CD4-positive, alpha-beta T cell treated with Interleukin-2 at 100 ng/mL for 4 hours (primary cell): Measurements from ENCODE around the gene COL1A1.

Source experiments
- DNase-seq: peaks from one replicate; pipeline ENCODE4 v3.0.0-alpha.2; 2020; ENCODE audit warnings: low spot score

Gene COL1A1

DNA sequence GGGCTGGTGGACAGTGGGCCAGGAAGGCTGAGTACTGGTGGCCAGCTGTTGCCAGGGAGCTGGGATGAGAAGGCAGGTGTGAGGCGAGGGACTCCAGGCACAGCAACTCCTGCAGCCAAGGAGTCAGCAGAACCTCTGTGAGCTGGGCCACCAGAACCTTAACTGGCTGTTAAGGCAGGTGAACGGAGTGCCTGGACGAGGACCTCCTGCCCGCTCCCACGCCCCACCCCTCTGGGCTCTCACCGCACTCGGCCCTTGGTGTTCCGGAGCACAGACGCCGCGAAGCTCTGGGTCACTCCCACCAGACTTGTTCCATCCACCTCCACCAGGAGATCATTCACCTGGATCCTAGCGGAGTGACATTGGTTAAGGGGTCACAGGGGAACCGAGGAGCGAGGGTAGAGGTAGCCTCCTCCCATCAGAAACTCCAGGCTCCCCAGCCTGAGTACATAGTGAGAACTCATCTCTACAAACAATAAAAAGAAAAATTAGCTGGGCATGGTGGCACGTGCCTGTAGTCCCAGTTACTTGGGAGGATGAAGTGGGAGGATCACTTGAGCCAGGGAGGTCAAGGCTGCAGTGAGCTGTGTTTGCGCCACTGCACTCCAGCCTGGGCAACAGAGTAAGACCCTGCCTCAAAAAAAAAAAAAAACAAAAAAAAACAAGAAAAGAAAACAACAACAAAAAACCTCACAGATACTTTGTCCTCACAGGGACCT is 60.2 kb downstream of the COL1A1 start:
- no peak for DNase-seq

DNA sequence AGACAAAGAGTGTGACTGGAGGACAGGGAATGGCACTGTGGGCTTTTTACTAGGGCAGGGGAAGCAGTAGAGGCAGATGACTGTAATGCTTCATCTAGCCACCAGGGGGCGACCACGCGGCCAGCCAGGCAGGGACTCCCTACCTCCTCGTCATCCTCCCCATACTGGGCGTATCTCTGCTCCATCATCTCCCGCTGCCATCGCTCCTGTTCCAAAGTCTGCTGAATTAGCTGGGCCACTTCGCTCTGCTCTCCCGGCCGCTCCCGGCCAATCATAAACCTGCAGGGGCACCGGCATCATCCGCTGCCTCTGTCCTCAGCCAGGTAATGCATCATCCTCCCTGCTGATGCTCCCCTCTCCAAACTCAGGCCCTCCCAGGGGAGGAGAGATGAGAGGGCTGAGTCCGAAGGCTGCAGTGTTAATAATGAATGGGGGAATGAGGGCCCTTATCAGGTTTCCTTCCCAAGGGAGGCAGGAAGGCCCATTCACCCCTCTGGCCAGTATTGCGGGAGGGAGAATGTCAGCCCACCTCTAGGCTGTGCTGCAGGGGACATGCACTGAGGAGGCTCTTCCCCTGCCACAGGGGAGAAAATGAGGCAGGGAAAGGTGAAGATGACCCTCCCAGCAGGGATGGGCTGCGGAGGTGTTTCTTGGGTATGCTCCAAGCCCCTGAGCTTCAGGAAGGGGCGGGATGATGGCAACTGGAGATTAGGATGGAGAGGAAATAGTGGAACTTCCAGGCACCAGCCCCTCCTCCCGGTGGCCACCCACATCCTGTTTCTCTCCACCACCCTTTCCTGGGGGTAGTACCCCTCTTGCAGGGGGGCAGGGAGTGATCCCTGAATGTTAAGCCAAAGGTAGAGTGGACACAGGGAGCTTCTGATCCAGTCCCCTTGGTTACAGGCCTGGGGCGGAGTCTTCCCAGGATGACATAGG is 61.2 kb downstream of the COL1A1 start:
- peak; percentile 84 for DNase-seq

DNA sequence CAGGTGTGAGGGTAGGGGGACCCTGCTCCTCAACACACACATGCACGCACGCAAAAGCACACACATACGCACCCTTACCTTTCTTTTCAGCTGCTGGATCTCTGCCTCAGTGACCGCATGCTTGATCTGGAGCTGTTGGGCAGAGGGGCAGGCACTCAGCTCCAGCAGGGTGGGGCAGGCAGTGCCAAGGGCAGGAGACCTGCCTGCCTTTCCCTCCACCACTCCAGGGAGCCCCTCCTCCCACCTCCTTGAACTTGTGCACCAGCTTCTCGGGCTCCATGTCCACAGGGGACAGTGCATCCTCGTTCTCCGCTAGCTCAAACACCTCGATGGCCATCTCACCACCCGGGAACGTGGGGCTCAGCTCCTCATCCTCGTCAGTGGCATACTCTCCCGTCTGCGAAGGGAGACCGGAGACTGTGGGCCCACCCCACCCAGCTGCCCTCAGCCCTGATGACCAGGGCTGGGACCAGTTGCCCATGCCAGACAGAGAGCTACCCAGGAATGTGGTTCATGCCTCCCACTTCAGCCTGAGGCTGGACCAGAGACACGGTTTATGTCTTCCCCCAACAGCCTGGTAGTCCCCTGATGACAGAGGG is 62.1 kb downstream of the COL1A1 start:
- DNase-seq = no peak

DNA sequence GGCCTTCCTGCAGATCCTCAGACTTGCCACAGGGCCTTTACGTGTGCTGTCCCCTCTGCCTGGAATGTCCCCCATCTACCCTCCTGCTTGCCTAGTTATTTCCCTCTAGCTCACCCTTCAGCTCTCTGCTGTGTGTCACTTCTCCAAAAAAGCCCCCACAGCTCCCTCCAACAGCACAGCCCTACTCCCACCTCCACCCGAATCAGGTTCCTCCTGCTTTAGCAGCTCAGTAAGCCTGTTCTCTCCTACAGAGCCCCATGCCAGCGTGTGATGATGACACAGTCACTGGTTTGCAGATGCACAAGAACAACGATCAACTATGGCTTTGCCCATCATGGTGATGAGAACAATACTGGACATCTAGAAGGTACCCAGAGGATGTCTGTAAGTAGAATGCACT is 64.4 kb downstream of the COL1A1 start:
- DNase-seq = no peak

DNA sequence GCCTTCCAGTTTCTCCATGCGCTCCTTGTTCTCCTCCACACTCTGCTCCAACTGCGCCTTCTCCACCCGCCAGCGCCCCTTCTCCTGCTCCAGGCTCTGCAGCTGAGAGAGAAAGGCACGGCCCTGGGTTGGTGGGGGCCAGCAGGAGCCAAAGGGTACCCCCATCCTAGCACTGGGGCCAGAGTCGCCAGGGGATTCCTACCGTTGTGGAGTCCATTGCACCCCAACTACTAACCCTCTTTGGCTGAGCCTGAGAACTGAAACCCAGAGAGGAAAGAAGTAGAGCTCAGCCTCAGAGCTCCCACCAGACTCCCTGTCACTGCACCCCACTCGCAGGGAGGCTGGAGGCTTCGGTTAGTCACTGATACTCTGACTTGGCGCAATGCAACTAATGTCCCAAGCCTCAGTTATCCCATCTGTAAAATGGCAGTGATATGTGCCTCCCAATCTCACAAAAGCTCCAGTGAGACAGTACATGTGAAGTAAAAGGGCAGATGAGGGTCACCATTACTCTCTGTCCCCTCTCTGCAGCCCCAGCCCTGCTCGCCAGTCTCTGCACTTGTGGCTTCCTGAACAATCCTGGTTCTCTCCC is 65.2 kb downstream of the COL1A1 start:
- DNase-seq = no peak

DNA sequence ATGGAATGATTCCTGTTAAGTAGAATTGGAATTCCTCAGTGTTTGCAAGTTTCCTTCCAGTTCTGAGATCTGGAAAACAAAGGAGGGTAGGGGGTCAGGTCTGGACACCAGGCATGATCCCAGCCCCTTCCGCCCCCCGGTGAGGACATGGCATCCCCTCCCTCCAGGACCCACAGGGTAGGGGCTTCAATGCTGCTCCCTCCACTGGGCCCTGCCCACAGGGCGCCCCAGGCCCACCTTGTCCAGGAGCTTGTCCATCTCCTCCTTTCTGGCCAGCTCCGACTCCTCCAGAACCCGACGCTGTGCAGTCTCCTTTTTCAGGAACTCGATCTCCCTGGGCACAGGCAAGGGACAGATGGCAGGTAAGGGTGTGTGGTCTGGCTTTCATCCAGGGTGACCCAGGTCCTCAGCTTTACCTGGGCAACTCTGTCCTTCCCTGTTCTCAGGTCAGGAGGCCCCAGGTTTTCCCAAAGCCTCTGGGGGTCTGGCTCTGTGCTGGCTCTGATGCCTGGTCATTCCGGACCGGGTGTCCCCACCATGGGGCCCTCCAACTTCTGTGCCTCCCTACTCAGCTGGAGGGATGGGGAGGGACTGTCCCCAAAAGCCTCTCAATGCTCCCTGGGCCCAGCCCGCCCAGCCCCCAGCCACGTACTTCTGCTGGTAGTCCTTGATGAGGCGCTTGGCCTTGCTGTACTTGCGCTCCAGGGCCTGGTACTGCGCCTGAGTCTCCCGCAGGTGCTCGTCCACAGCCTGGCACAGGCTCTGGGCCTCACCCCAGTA is 65.9 kb downstream of the COL1A1 start:
- DNase-seq = no peak

DNA sequence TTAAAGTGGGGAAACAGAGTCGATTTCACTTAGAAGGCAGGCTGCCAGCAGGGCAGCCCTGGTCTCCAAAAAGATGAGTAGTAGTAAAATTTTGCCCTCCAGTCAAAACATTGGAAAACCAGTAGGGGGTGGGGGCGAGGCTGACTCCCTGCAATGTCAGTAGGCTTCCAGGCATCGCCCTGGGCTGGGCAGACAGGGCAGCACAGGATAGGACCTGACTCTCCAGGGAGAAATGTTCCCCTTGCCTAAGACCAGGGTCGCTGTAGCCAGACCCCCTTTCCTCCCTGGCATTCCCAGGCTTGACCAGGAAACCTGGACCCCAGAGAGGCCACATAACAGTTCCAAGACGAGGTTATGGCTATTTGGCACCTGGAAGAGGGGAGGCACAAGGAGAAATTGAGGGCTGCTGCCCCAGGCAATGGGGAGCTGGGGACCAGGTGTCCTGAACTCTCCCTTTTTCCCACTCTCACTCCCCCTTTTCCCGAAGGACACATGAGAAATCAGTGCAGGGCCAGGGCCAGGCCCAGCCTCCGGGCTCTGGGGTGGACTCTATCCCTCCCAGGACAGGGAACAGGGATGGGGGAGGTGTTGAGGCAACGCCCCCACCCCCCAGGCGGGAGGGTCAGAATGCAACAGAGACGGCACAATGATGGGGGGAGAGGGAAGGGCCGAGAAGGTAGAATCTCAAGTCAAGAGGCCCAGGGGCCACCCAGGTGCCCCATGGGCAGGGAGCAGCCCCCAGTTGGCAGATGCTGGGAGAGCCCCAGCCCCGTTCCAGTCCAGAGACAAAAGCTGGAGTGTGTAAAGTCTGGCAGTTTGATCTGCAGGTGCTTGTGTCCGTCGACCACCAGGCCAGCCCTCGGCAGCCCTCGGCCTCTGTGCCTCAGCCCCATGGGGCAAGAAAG is 67.0 kb downstream of the COL1A1 start:
- no peak for DNase-seq

DNA sequence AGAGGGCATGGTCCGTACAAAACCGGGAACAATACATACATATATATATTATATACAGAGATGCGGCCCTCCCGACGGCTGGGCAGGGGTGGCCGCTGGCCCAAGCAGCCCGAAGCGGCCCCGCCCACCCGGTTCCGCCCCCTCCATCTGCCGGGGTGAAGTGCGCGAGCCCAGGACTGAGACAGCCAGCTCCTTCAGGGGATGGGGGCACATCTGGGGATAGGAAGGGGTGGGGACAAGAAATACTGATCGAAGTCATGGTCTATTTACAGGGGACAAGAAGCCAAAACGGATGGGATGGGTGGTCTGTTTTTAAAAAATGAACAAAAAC is 67.7 kb downstream of the COL1A1 start:
- no peak for DNase-seq
